Activated CD8-positive, alpha-beta T cell treated with anti-CD3 and anti-CD28 coated beads for 36 hours (primary cell): ENCODE data around the gene HK3. TPM values are rescaled to one million over a fixed set of nuclear protein-coding genes. Genes with fewer than 3 reads are reported as not detected.

Experiments used
- ATAC-seq: fragments of 200-7000 bp; cut with Tn5 transposase; one replicate; pipeline ENCODE4 v1.10.0; 2021; ENCODE audit warnings: mild to moderate bottlenecking, moderate library complexity
- CTCF ChIA-PET: fragments of 350-600 bp; sonication (Branson Sonifier 250); formaldehyde crosslinking; loops from one replicate; lab custom pipeline; 2021; ENCODE audit warnings: antibody characterized with exemption; lab: Charles Lee
- POLR2A ChIA-PET: fragments of 350-600 bp; sonication (Branson Sonifier 250); formaldehyde crosslinking; loops from one replicate; lab custom pipeline; 2021; ENCODE audit warnings: antibody characterized with exemption; lab: Charles Lee
- DNase-seq: peaks from one replicate; pipeline ENCODE4 v3.0.0-alpha.2; 2020
- H3K27ac Mint-ChIP-seq: one replicate; pipeline ENCODE4 v1.8.0; 2021; ENCODE audit warnings: mild to moderate bottlenecking, mixed read lengths
- H3K27me3 Mint-ChIP-seq: one replicate; pipeline ENCODE4 v1.8.0; 2021; ENCODE audit warnings: mixed read lengths
- H3K36me3 Mint-ChIP-seq: one replicate; pipeline ENCODE4 v1.8.0; 2021; ENCODE audit warnings: low read depth, mixed read lengths
- H3K4me1 Mint-ChIP-seq: one replicate; pipeline ENCODE4 v1.8.0; 2021; ENCODE audit warnings: low read depth, mixed read lengths
- H3K4me3 Mint-ChIP-seq: one replicate; pipeline ENCODE4 v1.8.0; 2021; ENCODE audit warnings: mild to moderate bottlenecking, moderate library complexity, mixed read lengths
- H3K9me3 Mint-ChIP-seq: one replicate; pipeline ENCODE4 v1.8.0; 2021; ENCODE audit warnings: mixed read lengths
- intact Hi-C: fragments of 100-400 bp; cut with micrococcal nuclease; formaldehyde crosslinking; loops from one replicate; pipeline ENCODE4 v1.10.0; 2022
- total RNA-seq, 2 experiments: library from RNA; stranded (reverse); gene quantifications; one replicate each; pipeline ENCODE4 v1.2.3, GENCODE V29; 2021
- TF ChIP-seq, protein P1 (sequence below): fragments of 200-600 bp; IDR thresholded peaks from one replicate; pipeline ENCODE4 v1.8.0; 2022; ENCODE audit warnings: antibody characterized with exemption, mild to moderate bottlenecking

HK3 gene
- total RNA-seq, 2 experiments from 2014 or later, result not detected

DNA sequence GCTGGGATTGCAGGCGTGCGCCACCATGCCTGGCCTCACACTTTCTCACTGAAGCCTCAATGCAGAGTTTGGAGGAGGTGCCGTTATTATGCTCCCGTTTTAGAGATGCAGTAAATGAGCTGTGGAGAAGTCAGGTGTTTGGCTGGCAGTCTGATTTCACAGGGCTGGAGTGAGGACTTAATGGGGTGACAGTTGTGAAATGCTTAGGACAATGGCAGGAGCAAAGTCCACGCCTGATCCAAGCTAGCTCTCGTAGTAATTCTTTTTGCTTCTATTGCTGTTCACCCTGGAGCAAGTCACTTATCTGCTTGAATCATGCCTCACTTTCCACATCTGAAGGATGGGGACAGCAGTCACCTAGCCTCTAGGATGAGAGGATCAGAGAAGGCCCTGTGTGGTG lies 67.0 kb downstream of the HK3 start:
- Mint-ChIP-seq H3K4me3 (no peak overlapping the region), H3K4me1 (no peaks in the 10 kb centered on the region), H3K36me3 (no peaks in the 10 kb centered on the region), H3K27ac (no peak overlapping the region), H3K27me3 (peaks cover 17% of the 10 kb centered on the region), H3K9me3 (peaks cover 4% of the 10 kb centered on the region)
- intact Hi-C loops, result no loop called here
- ATAC-seq (no peak), DNase-seq (no peak)
- CTCF ChIA-PET, result no interaction called here
- TF ChIP-seq, protein P1, sequence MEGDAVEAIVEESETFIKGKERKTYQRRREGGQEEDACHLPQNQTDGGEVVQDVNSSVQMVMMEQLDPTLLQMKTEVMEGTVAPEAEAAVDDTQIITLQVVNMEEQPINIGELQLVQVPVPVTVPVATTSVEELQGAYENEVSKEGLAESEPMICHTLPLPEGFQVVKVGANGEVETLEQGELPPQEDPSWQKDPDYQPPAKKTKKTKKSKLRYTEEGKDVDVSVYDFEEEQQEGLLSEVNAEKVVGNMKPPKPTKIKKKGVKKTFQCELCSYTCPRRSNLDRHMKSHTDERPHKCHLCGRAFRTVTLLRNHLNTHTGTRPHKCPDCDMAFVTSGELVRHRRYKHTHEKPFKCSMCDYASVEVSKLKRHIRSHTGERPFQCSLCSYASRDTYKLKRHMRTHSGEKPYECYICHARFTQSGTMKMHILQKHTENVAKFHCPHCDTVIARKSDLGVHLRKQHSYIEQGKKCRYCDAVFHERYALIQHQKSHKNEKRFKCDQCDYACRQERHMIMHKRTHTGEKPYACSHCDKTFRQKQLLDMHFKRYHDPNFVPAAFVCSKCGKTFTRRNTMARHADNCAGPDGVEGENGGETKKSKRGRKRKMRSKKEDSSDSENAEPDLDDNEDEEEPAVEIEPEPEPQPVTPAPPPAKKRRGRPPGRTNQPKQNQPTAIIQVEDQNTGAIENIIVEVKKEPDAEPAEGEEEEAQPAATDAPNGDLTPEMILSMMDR, result no peak
- POLR2A ChIA-PET, result no interaction called here

DNA sequence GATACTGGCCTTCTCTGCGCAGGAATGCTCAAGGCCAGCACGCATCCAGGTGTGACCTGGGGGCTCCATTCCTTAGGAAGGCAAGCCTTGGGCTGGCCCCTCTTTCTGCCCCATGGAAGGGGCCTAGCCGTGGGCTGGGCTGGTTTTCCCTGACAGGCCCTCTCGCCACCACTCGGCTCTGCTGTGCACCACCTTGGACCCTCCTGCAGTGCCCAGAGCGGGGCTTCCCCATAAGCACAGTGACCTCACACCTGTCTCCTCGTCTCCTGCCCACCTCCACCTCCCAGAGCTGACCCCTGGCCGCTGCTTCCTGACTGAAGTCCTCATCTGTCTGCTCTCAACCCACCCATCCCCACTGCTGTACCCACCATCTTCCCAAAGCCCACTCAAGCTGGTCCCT lies 67.7 kb downstream of the HK3 start:
- POLR2A ChIA-PET, result no interaction called here
- intact Hi-C loops, result no loop called here
- TF ChIP-seq, protein P1, result no peak
- CTCF ChIA-PET, result no interaction called here
- H3K4me3 Mint-ChIP-seq, result no peak overlapping the region
- H3K27me3 Mint-ChIP-seq, result peaks cover 17% of the 10 kb centered on the region
- ATAC-seq (no peak), DNase-seq (no peak)
- peaks cover 4% of the 10 kb centered on the region for H3K9me3 Mint-ChIP-seq
- H3K36me3 Mint-ChIP-seq, result no peaks in the 10 kb centered on the region
- no peaks in the 10 kb centered on the region for H3K4me1 Mint-ChIP-seq
- no peak overlapping the region for H3K27ac Mint-ChIP-seq

DNA sequence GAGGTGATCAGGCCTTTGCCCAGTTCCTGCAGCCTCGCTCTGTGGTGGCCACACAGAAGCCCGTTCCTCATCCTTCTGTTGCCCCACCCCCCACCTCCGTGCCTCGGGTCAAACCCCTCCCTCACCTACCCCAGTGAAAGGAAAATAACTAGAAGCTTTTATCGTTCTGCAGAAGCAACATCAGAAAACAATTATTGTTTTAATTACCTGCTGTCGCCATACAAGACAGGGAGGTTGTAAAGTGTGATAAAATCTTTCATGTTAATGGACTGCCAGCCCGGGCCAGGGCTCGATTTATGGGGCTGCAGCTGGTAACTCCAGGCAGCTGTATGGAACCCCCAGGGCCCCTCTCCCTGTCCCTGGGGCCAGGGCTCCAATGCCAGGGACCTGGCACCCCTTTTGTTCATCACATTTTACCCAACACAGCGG lies 68.1 kb downstream of the HK3 start:
- no peak overlapping the region for H3K4me3 Mint-ChIP-seq
- peaks cover 17% of the 10 kb centered on the region for H3K27me3 Mint-ChIP-seq
- TF ChIP-seq, protein P1, result no peak
- ATAC-seq, result no peak
- no peak for DNase-seq
- ChIA-PET POLR2A (no interaction called here), CTCF (no interaction called here)
- H3K27ac Mint-ChIP-seq, result no peak overlapping the region
- intact Hi-C loops, result no loop called here
- H3K36me3 Mint-ChIP-seq, result no peaks in the 10 kb centered on the region
- peaks cover 4% of the 10 kb centered on the region for H3K9me3 Mint-ChIP-seq
- H3K4me1 Mint-ChIP-seq, result no peaks in the 10 kb centered on the region

Other genes starting within 250 kb of the HK3 start
- not detected for gene UNC5A, start 88.8 kb downstream of the HK3 start, total RNA-seq
- 10 to 100 TPM; 54.1 to 57.0 TPM for gene UIMC1, start 107.4 kb upstream of the HK3 start, total RNA-seq
- gene ZNF346, start 123.3 kb upstream of the HK3 start, total RNA-seq, result 10 to 100 TPM; 15.0 to 17.0 TPM
- 1 to 10 TPM; 1.3 to 2.2 TPM for gene FGFR4, start 187.6 kb upstream of the HK3 start, total RNA-seq
- gene NSD1, start 234.4 kb upstream of the HK3 start, total RNA-seq, result 10 to 100 TPM; 60.1 to 64.8 TPM